KOPT-K1 (cell line): Measurements from ENCODE around the gene TENT4B.

ENCODE experiments used
- H3K27ac ChIP-seq: fragments of 200-600 bp; sonication (generic); 2 replicates; pipeline ENCODE4 v1.5.1; 2016; ENCODE audit warnings: antibody characterized with exemption, mild to moderate bottlenecking, low read depth, low read length; ENCODE audit not compliant: poor library complexity, severe bottlenecking
- H3K36me3 ChIP-seq: fragments of 200-600 bp; sonication (generic); 2 replicates; pipeline ENCODE4 v1.5.1; 2017; ENCODE audit warnings: antibody characterized with exemption, mild to moderate bottlenecking, low read length, moderate library complexity; ENCODE audit not compliant: insufficient read depth
- H3K9me3 ChIP-seq: fragments of 200-600 bp; sonication (generic); 2 replicates; pipeline ENCODE4 v1.5.1; 2017; ENCODE audit warnings: antibody characterized with exemption, low read length, mild to moderate bottlenecking; ENCODE audit not compliant: insufficient read depth, poor library complexity, severe bottlenecking

Gene TENT4B

GRCh38 chr16:50280932-50281331 lies 127.8 kb downstream of the TENT4B start:
- Histone ChIP-seq H3K9me3 (no peaks in the 10 kb centered on the region), H3K27ac (no peak overlapping the region), H3K36me3 (no peaks in the 10 kb centered on the region)
